HEK293 (cell line): ENCODE results near the gene HSPG2.

ENCODE experiments used
- MEIS1 ChIP-seq: sonication (generic); formaldehyde crosslinking; IDR thresholded peaks from 2 replicates; pipeline ENCODE4 v1.8.1; 2022; ENCODE audit warnings: missing genetic modification reagents, mild to moderate bottlenecking, borderline replicate concordance
- ZEB2 ChIP-seq: fragments of 450-650 bp; formaldehyde crosslinking; IDR thresholded peaks from 2 replicates; pipeline ENCODE4 v1.5.1; 2016; ENCODE audit warnings: missing biosample characterization, missing genetic modification characterization
- ZNF155 ChIP-seq: fragments of 450-650 bp; formaldehyde crosslinking; IDR thresholded peaks from 2 replicates; pipeline ENCODE4 v1.5.1; 2016; ENCODE audit warnings: missing biosample characterization, missing genetic modification characterization
- ZNF211 ChIP-seq: fragments of 450-650 bp; formaldehyde crosslinking; IDR thresholded peaks from 2 replicates; pipeline ENCODE4 v1.5.1; 2016; ENCODE audit warnings: low read depth, missing biosample characterization, missing genetic modification characterization
- ZNF623 ChIP-seq: fragments of 450-650 bp; formaldehyde crosslinking; IDR thresholded peaks from 2 replicates; pipeline ENCODE4 v1.5.1; 2016; ENCODE audit warnings: missing biosample characterization, missing genetic modification characterization
- ZNF660 ChIP-seq: fragments of 450-650 bp; IDR thresholded peaks from 2 replicates; pipeline ENCODE4 v1.5.1; 2018; ENCODE audit warnings: missing biosample characterization, mild to moderate bottlenecking, missing genetic modification characterization
- TF ChIP-seq, protein P1 (sequence below): fragments of 450-650 bp; formaldehyde crosslinking; IDR thresholded peaks from 2 replicates; pipeline ENCODE4 v1.5.1; 2016; ENCODE audit warnings: missing biosample characterization, missing genetic modification characterization

DNA sequence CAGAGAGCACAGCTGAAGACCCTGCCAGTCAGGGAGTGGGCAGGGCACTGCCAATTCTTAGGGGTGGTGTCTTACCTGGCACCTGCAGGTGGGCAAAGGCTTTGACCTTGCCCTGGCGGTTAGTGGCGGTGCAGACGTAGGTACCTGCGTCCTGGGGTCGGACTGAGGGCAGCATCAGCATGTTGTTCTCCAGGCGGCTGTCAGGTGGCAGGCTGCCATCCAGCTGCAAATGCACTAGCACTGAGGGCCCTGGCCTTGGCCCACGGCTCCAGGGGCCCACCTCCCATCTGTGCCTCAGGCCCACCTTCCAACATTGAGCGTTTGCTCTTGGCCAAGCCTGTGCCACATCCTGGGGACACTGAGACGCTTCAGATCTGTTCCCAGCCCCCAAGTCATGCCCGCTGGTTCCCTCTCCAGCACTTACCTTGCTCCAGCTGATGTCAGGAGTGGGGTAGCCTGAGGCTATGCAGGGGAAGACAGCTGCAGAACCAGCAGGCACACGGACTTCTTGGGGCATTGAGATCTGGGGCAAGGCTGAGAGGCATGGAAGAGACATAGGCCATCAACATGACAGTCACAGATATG is 103.6 kb downstream of the HSPG2 start:
- TF ChIP-seq, protein P1, sequence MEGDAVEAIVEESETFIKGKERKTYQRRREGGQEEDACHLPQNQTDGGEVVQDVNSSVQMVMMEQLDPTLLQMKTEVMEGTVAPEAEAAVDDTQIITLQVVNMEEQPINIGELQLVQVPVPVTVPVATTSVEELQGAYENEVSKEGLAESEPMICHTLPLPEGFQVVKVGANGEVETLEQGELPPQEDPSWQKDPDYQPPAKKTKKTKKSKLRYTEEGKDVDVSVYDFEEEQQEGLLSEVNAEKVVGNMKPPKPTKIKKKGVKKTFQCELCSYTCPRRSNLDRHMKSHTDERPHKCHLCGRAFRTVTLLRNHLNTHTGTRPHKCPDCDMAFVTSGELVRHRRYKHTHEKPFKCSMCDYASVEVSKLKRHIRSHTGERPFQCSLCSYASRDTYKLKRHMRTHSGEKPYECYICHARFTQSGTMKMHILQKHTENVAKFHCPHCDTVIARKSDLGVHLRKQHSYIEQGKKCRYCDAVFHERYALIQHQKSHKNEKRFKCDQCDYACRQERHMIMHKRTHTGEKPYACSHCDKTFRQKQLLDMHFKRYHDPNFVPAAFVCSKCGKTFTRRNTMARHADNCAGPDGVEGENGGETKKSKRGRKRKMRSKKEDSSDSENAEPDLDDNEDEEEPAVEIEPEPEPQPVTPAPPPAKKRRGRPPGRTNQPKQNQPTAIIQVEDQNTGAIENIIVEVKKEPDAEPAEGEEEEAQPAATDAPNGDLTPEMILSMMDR (tag by site-specific recombination), result no peak
- TF ChIP-seq ZNF623 (no peak), ZNF660 (tag by site-specific recombination) (no peak), ZEB2 (tag by site-specific recombination) (no peak), ZNF211 (tag by site-specific recombination) (no peak), ZNF155 (tag by site-specific recombination) (no peak), MEIS1 (CRISPR knock-in tag) (no peak)
